Measurements from ENCODE around the gene NGLY1.

DNA sequence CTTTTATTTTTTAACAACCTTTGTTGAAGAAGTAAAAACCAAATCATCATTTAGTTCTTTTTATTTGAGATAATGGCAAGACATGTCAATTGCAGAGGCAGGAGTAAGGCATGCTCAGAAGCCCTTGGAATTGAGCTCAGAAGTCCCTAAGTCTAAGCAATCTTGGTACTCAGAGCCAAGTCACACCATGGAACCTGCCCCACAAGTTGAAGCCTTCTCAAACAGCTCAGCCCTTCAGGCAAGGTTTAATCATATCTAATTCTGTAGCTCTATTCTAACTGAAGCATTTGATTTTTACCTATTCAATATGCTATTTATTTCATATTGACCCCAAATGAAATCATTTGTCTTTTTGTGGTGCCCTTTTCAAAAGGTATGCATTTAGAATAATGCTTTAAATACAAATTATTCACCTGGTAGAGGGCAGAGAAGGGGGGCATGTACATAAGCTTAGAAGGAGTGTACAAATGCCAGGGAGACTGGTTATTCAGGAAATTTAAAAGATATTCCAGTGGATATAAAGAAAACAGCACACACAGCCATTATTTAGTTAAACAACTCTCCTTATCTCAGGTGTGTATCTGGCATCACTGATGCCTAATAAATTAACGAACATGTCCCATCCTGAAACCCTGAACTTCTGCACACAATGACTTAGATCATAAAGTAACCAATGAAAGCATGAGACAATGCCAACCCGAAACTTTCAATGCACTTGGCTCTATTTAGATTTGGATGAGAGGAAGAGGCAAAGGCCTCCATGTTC, 92.3 kb downstream of the NGLY1 start:
- TF ChIP-seq CTCF (conservative IDR thresholded peaks at IDR 0.05; ENCODE audit: low read depth, low read length): no peak
- TF ChIP-seq EZH2 (IDR thresholded peaks at IDR 0.05; ENCODE audit: low read length, unreplicated experiment): no peak

All from PC-3 (cell line).